Measurements from ENCODE around the gene RPS3. TPM values are rescaled to one million over a fixed set of nuclear protein-coding genes. Genes with fewer than 3 reads are reported as not detected.

Gene RPS3
- total RNA-seq, result 1,761 TPM
- long read RNA-seq, transcript RPS3-217 (7 exons, 2,097 nt), result major isoform, 779 of 846 reads
- long read RNA-seq, partial matches to known transcripts, result 57 of 846 reads
- long read RNA-seq, other reads (novel, unspliced or antisense), result 2 of 846 reads

GRCh38 chr11:75399344-75400145 lies at the start of gene RPS3:
Gene RPS3 (plus strand): TSS chr11:75399518. CDS start chr11:75399548, 30 bp downstream.
- H3K27me3 ChIP-seq (ENCODE audit: low read depth), result no peaks in the 10 kb centered on the region
- DNase-seq (peak; percentile 96), ATAC-seq (peak; percentile 97 to 98)
- H3K27ac ChIP-seq, result peak within 1 kb of the TSS; percentile 95
- H3K9me3 ChIP-seq, result no peaks in the 10 kb centered on the region
- peaks cover 37% of the 10 kb centered on the region for H3K36me3 ChIP-seq
- no peak for TF ChIP-seq CTCF (IDR thresholded peaks at IDR 0.05)
- peak within 1 kb of the TSS; percentile 82 for H3K4me3 ChIP-seq
- intact Hi-C loops (cut with DNase I), result no loop called here
- H3K4me1 ChIP-seq, result peaks cover 35% of the 10 kb centered on the region

GRCh38 chr11:75349521-75350116 lies 49.7 kb upstream of the RPS3 start:
- Histone ChIP-seq H3K4me3 (peak overlapping the region; percentile 97), H3K9me3 (no peaks in the 10 kb centered on the region), H3K27me3 (ENCODE audit: low read depth) (no peaks in the 10 kb centered on the region), H3K36me3 (peaks cover 16% of the 10 kb centered on the region), H3K4me1 (peaks cover 67% of the 10 kb centered on the region), H3K27ac (peak overlapping the region; percentile 97)
- DNase-seq (peak; percentile 77), ATAC-seq (no peak)
- no peak for TF ChIP-seq CTCF (IDR thresholded peaks at IDR 0.05)
- intact Hi-C loops (cut with DNase I), result no loop called here

- no peak for ATAC-seq
- Histone ChIP-seq H3K27ac (peak overlapping the region; percentile 97), H3K27me3 (ENCODE audit: low read depth) (no peaks in the 10 kb centered on the region), H3K9me3 (no peaks in the 10 kb centered on the region), H3K4me3 (peak overlapping the region; percentile 97), H3K36me3 (peaks cover 16% of the 10 kb centered on the region), H3K4me1 (peaks cover 61% of the 10 kb centered on the region)
- TF ChIP-seq CTCF (IDR thresholded peaks at IDR 0.05), result no peak
- intact Hi-C loops (cut with DNase I), result no loop called here
- no peak for DNase-seq
These were observed 49.1 kb upstream of the RPS3 start for GRCh38 chr11:75350122-75350742.

- intact Hi-C loops (cut with DNase I), result no loop called here
- peak; percentile 29 for TF ChIP-seq CTCF (IDR thresholded peaks at IDR 0.05)
- DNase-seq (peak; percentile 81), ATAC-seq (peak; percentile 35 to 43)
- peak overlapping the region; percentile 97 for H3K27ac ChIP-seq
- H3K4me3 ChIP-seq, result peak overlapping the region; percentile 97
- peaks cover 54% of the 10 kb centered on the region for H3K4me1 ChIP-seq
- peaks cover 16% of the 10 kb centered on the region for H3K36me3 ChIP-seq
- no peaks in the 10 kb centered on the region for H3K9me3 ChIP-seq
- H3K27me3 ChIP-seq (ENCODE audit: low read depth), result no peaks in the 10 kb centered on the region
These were observed 48.4 kb upstream of the RPS3 start for GRCh38 chr11:75350743-75351540.

GRCh38 chr11:75351541-75351790 lies 47.9 kb upstream of the RPS3 start, which contains the start of gene ARRB1:
Gene ARRB1 (minus strand): TSS chr11:75351661. CDS start chr11:75351607, 54 bp downstream.
- H3K4me1 ChIP-seq, result peaks cover 49% of the 10 kb centered on the region

More at GRCh38 chr11:75351541-75351790, 47.9 kb upstream of the RPS3 start, which contains the start of gene ARRB1:
- ATAC-seq (peak in 1 of 2 donors; percentile 86), DNase-seq (no peak)
- H3K36me3 ChIP-seq, result peaks cover 16% of the 10 kb centered on the region
- H3K27ac ChIP-seq, result peak within 1 kb of the TSS; percentile 97
- intact Hi-C loops (cut with DNase I), result no loop called here
- no peaks in the 10 kb centered on the region for H3K27me3 ChIP-seq (ENCODE audit: low read depth)
- TF ChIP-seq CTCF (IDR thresholded peaks at IDR 0.05), result no peak
- no peaks in the 10 kb centered on the region for H3K9me3 ChIP-seq
- H3K4me3 ChIP-seq, result peak within 1 kb of the TSS; percentile 97

Measured in lower lobe of right lung (tissue), 2 donors.